WTC11 (cell line): ENCODE results near the gene MID1. TPM values are rescaled to one million over a fixed set of nuclear protein-coding genes. Genes with fewer than 3 reads are reported as not detected.

ENCODE experiments used
- ATAC-seq: fragments of 200-7000 bp; cut with Tn5 transposase; 2 replicates; pipeline ENCODE4 v1.10.0; 2021; ENCODE audit warnings: mild to moderate bottlenecking, moderate library complexity
- CTCF ChIA-PET: fragments of 300-600 bp; sonication (Branson Sonifier 250); formaldehyde crosslinking; loops from one replicate; lab custom pipeline; 2021; ENCODE audit warnings: antibody characterized with exemption; lab: Charles Lee
- POLR2A ChIA-PET: fragments of 350-600 bp; sonication (Branson Sonifier 250); formaldehyde crosslinking; loops from one replicate; lab custom pipeline; 2021; ENCODE audit warnings: antibody characterized with exemption; lab: Charles Lee
- DNase-seq: peaks from one replicate; pipeline ENCODE4 v3.0.0; 2021; ENCODE audit warnings: low spot score
- H3K27ac Mint-ChIP-seq: 2 replicates; pipeline ENCODE4 v1.8.0; 2021; ENCODE audit warnings: mixed read lengths
- H3K27me3 Mint-ChIP-seq: 2 replicates; pipeline ENCODE4 v1.8.0; 2021; ENCODE audit warnings: low read depth, mild to moderate bottlenecking, moderate library complexity, mixed read lengths
- H3K36me3 Mint-ChIP-seq: 2 replicates; pipeline ENCODE4 v1.8.0; 2021; ENCODE audit warnings: mixed read lengths
- H3K4me1 Mint-ChIP-seq: 2 replicates; pipeline ENCODE4 v1.8.0; 2022; ENCODE audit warnings: mixed read lengths
- H3K4me3 Mint-ChIP-seq: 2 replicates; pipeline ENCODE4 v1.8.0; 2021; ENCODE audit warnings: mild to moderate bottlenecking, moderate library complexity, mixed read lengths
- H3K9me3 Mint-ChIP-seq: 2 replicates; pipeline ENCODE4 v1.8.0; 2021; ENCODE audit warnings: mixed read lengths
- ARID4B ChIP-seq: sonication (generic); formaldehyde crosslinking; IDR thresholded peaks from 2 replicates; pipeline ENCODE4 v1.8.0; 2023; ENCODE audit warnings: missing genetic modification reagents, mild to moderate bottlenecking, borderline replicate concordance
- CREB1 ChIP-seq: sonication (generic); formaldehyde crosslinking; IDR thresholded peaks from 2 replicates; pipeline ENCODE4 v1.8.0; 2023; ENCODE audit warnings: mild to moderate bottlenecking, missing genetic modification reagents
- FOXJ3 ChIP-seq: sonication (generic); formaldehyde crosslinking; IDR thresholded peaks from 2 replicates; pipeline ENCODE4 v1.9.0; 2021; ENCODE audit warnings: missing genetic modification reagents, mild to moderate bottlenecking, borderline replicate concordance
- FOXK1 ChIP-seq: sonication (generic); formaldehyde crosslinking; IDR thresholded peaks from 2 replicates; pipeline ENCODE4 v1.8.0; 2022; ENCODE audit warnings: mild to moderate bottlenecking, moderate library complexity, missing genetic modification reagents
- FOXP4 ChIP-seq: sonication (generic); formaldehyde crosslinking; IDR thresholded peaks from 2 replicates; pipeline ENCODE4 v1.8.0; 2022; ENCODE audit warnings: mild to moderate bottlenecking, missing genetic modification reagents
- GABPB1 ChIP-seq: sonication (generic); formaldehyde crosslinking; IDR thresholded peaks from 2 replicates; pipeline ENCODE4 v1.8.1; 2023; ENCODE audit warnings: mild to moderate bottlenecking, missing genetic modification reagents
- JUN ChIP-seq: sonication (generic); formaldehyde crosslinking; IDR thresholded peaks from 2 replicates; pipeline ENCODE4 v1.8.0; 2023; ENCODE audit warnings: mild to moderate bottlenecking, missing genetic modification reagents
- MLX ChIP-seq: sonication (generic); formaldehyde crosslinking; IDR thresholded peaks from 2 replicates; pipeline ENCODE4 v1.8.1; 2023; ENCODE audit warnings: mild to moderate bottlenecking, missing genetic modification reagents, moderate library complexity
- NR1H2 ChIP-seq: sonication (generic); formaldehyde crosslinking; IDR thresholded peaks from 2 replicates; pipeline ENCODE4 v1.9.0; 2021; ENCODE audit warnings: mild to moderate bottlenecking, moderate library complexity, missing genetic modification reagents
- PRRX2 ChIP-seq: fragments of 250-450 bp; sonication (Bioruptor Pico); IDR thresholded peaks from 2 replicates; pipeline ENCODE4 v1.8.0; 2021; ENCODE audit warnings: mild to moderate bottlenecking
- RORB ChIP-seq: fragments of 250-450 bp; sonication (Bioruptor Pico); IDR thresholded peaks from 2 replicates; pipeline ENCODE4 v1.9.0; 2021; ENCODE audit warnings: mild to moderate bottlenecking
- SP1 ChIP-seq: sonication (generic); formaldehyde crosslinking; conservative IDR thresholded peaks from 2 replicates; pipeline ENCODE4 v1.8.1; 2022; ENCODE audit warnings: missing genetic modification reagents
- ZBTB21 ChIP-seq: sonication (generic); formaldehyde crosslinking; IDR thresholded peaks from 2 replicates; pipeline ENCODE4 v1.8.1; 2023; ENCODE audit warnings: mild to moderate bottlenecking, missing genetic modification reagents, borderline replicate concordance
- ZNF425 ChIP-seq: fragments of 250-450 bp; sonication (Bioruptor Pico); conservative IDR thresholded peaks from 2 replicates; pipeline ENCODE4 v1.9.0; 2021; ENCODE audit warnings: mild to moderate bottlenecking
- ZNF512 ChIP-seq: sonication (generic); formaldehyde crosslinking; IDR thresholded peaks from 2 replicates; pipeline ENCODE4 v1.8.1; 2022; ENCODE audit warnings: missing genetic modification reagents, borderline replicate concordance
- total RNA-seq: library from RNA; stranded (reverse); gene quantifications from 3 replicates; pipeline ENCODE4 v1.2.3, GENCODE V29; 2021

MID1 gene
- total RNA-seq, 1 experiment from 2014 or later, result 52.2 TPM

- CTCF ChIA-PET, result no interaction called here
- Mint-ChIP-seq H3K4me1 (peaks cover 18% of the 10 kb centered on the region), H3K36me3 (no peaks in the 10 kb centered on the region)
- TF ChIP-seq PRRX2 (no peak), ZNF425 (CRISPR knock-in tag) (no peak), CREB1 (CRISPR knock-in tag) (no peak)
- TF ChIP-seq, all 79 proteins: peak for 0
- Mint-ChIP-seq H3K27ac (no peak overlapping the region), H3K9me3 (peaks cover 4% of the 10 kb centered on the region; the same call in 1 of the 2 replicates), H3K4me3 (no peak overlapping the region), H3K27me3 (peaks cover 5% of the 10 kb centered on the region; the same call in 1 of the 2 replicates)
- ATAC-seq (no peak), DNase-seq (no peak)
- POLR2A ChIA-PET, result no interaction called here
Measured at GRCh38 chrX:10654960-10655359, 34.6 kb upstream of the MID1 start.

- Mint-ChIP-seq H3K9me3 (peaks cover 4% of the 10 kb centered on the region; the same call in 1 of the 2 replicates), H3K4me1 (peaks cover 10% of the 10 kb centered on the region), H3K4me3 (no peak overlapping the region)
- ChIA-PET POLR2A (no interaction called here), CTCF (interaction anchor here (0.6 kb wide), 1 partner anchor 69 kb away, joined by 3 read pairs; no protein-coding TSS in a partner anchor)
- DNase-seq (no peak), ATAC-seq (no peak)
- TF ChIP-seq ZNF425 (CRISPR knock-in tag) (no peak), NR1H2 (no peak), ZBTB21 (CRISPR knock-in tag) (no peak), GABPB1 (CRISPR knock-in tag) (no peak), JUN (CRISPR knock-in tag) (no peak), ZNF512 (CRISPR knock-in tag) (no peak)
- TF ChIP-seq, all 79 proteins: peak for 0
- no peak overlapping the region for H3K27ac Mint-ChIP-seq
- H3K36me3 Mint-ChIP-seq, result no peaks in the 10 kb centered on the region
- H3K27me3 Mint-ChIP-seq, result peaks cover 5% of the 10 kb centered on the region; the same call in 1 of the 2 replicates
Measured at GRCh38 chrX:10653302-10653701, 32.9 kb upstream of the MID1 start.

- H3K9me3 Mint-ChIP-seq, result no peaks in the 10 kb centered on the region
- H3K4me3 Mint-ChIP-seq, result no peak overlapping the region
- ATAC-seq, result no peak
- TF ChIP-seq RORB (no peak), FOXK1 (CRISPR knock-in tag) (no peak)
- peaks cover 3% of the 10 kb centered on the region; the same call in 1 of the 2 replicates for H3K27me3 Mint-ChIP-seq
- H3K4me1 Mint-ChIP-seq, result peaks cover 11% of the 10 kb centered on the region
- H3K27ac Mint-ChIP-seq, result no peak overlapping the region
- DNase-seq, result no peak
- ChIA-PET POLR2A (no interaction called here), CTCF (no interaction called here)
- no peaks in the 10 kb centered on the region for H3K36me3 Mint-ChIP-seq
Measured at GRCh38 chrX:10649265-10649664, 28.9 kb upstream of the MID1 start.

- DNase-seq, result no peak
- no peak for ATAC-seq
- H3K4me1 Mint-ChIP-seq, result peaks cover 11% of the 10 kb centered on the region
- no peak overlapping the region for H3K27ac Mint-ChIP-seq
- ChIA-PET POLR2A (no interaction called here), CTCF (no interaction called here)
- H3K9me3 Mint-ChIP-seq, result no peaks in the 10 kb centered on the region
- no peaks in the 10 kb centered on the region for H3K36me3 Mint-ChIP-seq
- peaks cover 3% of the 10 kb centered on the region; the same call in 1 of the 2 replicates for H3K27me3 Mint-ChIP-seq
- H3K4me3 Mint-ChIP-seq, result no peak overlapping the region
- TF ChIP-seq FOXJ3 (CRISPR knock-in tag), result no peak
- no peak for TF ChIP-seq ARID4B (CRISPR knock-in tag)
- TF ChIP-seq SP1, result no peak
- no peak for TF ChIP-seq MLX
- no peak for TF ChIP-seq FOXP4 (CRISPR knock-in tag)
Measured at GRCh38 chrX:10648614-10649013, 28.2 kb upstream of the MID1 start.
